CD4-positive, alpha-beta T cell treated with Interleukin-4 for 4 hours (primary cell): ENCODE measurements around the gene TEX36.
"Not testable (repeated sequence)": the region's sequence is repeated elsewhere in the genome, so short reads cannot be mapped to it uniquely, and the experiment has no call there.

Experiments used
- DNase-seq: peaks from one replicate; pipeline ENCODE4 v3.0.0-alpha.2; 2020

The TEX36 gene

GRCh38 chr10:125691160-125691981, 8.4 kb upstream of the TEX36 start:
- no peak for DNase-seq

DNA sequence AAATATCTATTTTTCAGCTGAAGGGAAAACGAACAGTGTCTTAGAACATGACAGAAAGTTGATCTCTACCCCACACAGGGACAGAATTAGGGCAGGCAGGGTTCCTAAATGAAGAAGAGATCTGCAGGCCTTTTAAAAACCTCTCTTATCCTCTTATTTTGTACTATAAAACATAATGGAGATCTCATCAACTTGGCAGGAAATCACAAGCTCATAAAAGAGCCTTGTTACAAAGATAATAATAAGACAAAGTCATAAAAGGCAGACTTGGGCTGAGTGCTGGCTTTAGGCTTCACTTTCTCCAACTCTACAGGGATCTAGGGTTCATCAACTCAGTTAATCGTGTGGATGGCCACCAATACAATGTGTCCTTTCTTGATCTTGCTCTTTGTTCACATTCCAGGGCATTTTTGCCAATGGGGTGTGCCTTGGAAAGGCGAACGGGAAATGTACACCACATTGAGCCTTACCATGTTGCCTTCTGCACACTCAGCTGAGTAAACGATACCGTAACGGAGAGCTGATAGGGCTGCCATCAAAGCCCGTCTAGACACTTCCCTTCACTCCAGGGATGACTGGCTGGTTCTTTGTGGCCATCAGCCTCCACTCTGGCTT, 7.1 kb upstream of the TEX36 start:
- no peak for DNase-seq

DNA sequence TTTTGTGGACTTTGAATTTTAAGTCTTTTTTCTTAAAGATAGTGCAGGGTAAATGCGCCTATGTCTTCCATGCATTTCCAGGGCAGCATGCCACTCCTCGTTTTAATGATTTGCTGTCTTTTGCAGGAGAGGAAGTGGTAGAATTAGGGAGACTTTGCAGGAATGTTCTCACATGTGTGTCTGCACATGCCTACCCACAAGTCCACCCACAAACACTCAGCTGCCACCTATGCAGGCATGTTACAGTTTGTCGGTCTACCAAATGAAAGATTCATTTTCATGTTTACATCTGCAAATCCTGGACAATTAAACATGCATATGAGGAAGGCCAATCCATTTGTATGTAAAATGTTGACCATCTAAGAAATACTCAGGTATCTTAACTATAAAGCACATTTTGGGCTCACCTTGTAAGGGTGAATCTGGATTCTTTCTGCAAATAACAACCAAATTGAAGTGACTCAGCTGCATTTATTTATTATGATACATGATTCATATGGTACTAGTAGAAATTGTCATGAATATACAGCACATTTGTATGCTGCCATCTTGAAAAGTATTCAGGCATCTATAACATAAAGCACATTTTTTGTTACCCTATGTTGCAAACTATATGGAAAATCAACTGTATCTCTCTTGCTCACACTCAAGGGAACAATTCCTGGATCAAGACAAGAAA, 4.7 kb upstream of the TEX36 start:
- no peak for DNase-seq

DNA sequence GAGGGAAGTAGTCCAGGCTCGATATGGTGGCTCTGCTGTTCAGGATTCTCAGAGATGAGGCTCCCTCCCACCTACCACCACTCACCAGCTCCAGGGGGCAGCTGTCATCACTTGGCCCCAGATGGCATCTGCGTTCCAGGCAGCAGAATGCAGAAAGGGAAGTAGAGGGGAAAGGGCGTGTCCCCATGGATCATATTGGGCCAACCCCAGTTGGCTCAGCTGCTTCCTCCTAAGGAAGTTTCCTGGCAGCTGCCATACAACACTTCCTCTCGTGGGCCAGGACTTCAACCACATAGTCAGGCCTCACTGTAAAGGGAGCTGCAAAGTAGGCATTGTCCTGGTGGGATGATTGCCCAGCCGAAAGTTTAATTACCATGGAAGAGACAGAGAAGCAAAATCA, 1.6 kb upstream of the TEX36 start:
- DNase-seq = no peak

DNA sequence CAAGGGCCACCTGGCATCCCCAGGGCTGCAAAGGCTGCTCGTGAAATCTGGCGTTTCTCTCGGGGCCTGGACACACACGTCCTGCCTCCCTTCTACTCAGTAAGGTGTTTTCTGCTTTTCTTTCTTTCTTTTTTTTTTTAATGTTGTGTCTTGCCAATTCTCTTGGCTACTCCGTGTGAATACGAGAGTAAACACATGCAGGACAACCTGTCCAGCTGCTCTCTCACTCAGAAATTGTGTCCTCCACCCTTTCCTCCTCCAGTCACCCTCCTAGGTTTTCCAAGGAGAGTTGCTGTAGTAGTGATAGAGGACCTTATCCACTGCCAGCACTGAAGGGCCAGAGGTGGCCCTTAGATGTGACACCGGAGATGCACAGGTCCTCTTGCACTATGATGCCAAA, 858 bp upstream of the TEX36 start:
- DNase-seq = no peak

DNA sequence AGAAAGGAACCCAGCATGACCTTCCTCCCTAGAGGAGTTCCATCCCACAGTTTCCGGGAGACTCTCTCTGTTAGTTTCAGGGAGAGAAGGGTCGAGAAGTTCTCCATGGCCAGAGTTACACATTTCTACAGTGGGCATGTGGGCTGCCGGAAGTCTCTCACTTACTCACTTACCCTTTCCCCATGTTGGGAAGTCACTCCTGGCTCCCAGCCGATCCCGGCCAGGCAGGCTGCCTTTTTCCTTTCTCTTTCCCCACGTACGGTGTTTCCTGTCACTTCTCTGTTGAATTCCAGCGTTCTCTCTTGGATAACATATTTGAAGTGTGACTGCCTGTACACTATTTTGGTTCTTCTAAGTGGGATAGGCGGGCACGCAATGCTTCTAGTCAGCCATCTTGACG, 3.5 kb downstream of the TEX36 start:
- no peak for DNase-seq

- no peak for DNase-seq
Measured at GRCh38 chr10:125672884-125673283, 10.1 kb downstream of the TEX36 start.

GRCh38 chr10:125662584-125662983, 20.4 kb downstream of the TEX36 start:
- no peak for DNase-seq

DNA sequence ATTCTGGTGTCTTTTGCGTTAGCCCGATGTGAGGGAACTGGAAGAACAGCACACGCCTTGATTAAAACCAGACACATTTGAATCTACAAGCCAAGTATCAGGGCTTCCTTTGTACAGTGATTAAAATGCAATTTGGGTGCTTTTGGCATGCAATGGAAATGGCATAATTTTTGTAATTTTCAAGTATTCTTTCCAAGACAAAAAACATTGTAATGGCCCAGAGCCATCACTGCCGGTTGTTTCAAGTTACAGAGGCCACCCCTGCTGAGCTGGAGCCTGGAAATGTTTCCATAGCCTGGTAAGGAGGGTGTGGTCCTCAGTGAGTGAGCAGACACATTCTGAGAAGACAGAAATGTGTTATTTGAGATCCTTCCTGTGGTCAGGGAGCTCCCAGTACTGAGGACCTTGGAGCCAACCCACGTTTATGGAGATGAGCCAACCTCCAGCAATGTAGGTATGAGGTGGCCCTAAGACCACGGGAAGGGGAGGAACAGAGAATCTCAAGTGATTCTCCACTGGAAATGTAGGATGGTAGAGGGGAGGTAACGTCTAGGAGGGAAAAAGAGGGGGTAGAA, 20.9 kb downstream of the TEX36 start:
- DNase-seq = no peak

DNA sequence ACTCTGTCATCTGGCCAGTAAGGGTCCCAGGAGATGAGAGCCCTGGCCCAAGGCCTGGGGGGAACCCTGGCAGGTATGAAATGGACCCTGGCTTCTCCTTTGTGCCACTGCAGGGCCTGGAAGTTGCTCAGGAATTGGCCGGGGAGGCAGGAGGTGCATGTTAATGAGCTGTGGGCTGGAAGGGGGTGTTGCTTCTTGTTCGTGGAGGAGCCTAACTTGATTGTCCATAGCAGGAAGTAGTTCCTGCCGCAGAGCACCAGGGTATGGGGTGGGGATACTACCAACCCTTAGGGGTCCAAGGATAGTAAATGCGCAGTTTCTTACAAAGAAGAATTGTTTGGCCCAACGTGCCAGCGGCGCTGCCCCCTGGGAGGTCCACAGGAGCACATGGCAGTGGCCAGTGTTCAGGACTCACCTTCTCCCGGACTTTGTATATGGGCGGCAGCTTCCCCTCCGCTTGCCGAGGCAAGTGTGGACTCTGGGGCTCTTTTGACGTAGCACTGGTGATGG, 21.5 kb downstream of the TEX36 start:
- no peak for DNase-seq

GRCh38 chr10:125659071-125659470, 23.9 kb downstream of the TEX36 start:
- DNase-seq = no peak

DNA sequence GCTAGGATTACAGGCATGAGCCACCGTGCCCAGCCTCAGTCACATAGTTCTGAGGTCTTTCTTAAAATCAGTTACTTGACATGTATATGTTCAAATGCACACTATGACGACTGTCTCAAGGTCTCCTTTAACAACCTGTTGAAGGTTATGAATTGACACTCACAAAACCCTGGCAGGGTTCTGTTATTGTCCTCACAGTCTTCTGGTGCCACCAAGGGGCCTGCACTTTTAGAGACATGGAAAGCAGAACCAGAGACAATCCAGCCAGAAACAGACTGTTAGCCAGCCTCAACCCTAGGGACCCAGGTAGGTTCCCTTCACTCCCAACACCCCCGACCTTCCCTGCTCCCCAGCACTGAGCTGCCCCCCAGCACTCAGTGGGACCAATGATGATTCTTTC, 26.4 kb downstream of the TEX36 start:
- no peak for DNase-seq

GRCh38 chr10:125653113-125653512, 29.9 kb downstream of the TEX36 start:
- DNase-seq = not testable (repeated sequence)

DNA sequence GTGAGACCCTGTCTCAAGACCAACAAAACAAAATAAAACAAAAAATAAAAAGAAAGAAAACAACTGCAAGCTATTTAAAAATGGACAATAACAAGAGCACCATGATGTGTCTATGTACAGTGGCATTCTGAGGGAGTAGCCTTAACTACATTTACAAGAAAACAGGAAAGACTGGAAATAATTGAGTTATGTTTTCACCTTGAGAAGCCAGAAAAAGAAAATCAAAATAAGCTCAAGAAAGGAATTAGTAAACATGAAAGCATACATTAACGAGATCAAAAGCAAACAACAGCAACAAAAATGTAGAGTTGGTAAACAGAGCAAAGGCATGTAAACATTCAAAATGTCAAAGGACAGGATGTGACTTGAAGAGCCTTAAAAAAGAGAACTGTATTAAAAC, 36.7 kb downstream of the TEX36 start:
- DNase-seq = no peak

DNA sequence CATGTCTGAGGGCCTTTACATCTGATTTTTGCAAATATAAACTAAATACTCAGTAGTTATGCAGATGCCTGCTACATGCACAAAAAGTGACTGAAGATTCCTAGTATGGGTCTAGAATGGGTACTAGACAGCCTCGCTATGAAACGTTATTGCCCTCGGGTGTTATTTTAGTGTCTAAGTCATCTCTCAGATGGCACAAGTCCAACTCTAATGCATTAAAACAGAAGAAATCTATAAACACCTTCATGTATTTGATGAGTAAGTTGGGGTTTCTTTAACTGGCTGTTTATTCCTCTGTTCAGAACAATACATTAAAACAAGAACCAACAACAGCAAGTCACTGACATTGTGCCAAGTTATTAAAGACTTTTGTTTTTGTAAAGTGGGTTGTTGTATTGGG, 41.6 kb downstream of the TEX36 start:
- no peak for DNase-seq

GRCh38 chr10:125640653-125641052, 42.3 kb downstream of the TEX36 start:
- no peak for DNase-seq

DNA sequence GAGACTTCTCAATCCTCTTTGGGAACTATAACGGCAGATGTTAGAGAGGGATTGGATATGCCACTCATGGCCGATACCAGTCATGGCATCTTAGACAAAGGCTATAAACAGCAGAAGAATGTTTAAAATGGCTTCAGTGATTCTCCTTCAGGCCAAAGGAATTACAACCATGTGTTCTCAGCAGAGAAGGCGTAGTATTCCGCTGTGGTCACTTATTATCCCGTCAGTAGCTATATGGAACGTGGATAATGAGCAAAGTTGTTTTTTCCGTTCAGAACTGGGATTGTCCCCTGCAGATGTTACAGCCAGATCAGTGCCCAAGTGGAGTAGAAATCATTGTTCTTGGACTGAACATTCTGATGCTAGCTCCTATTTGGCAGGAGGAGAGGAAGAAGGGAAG, 43.1 kb downstream of the TEX36 start:
- DNase-seq = no peak

- no peak for DNase-seq
Measured at GRCh38 chr10:125638555-125638954, 44.4 kb downstream of the TEX36 start.

DNA sequence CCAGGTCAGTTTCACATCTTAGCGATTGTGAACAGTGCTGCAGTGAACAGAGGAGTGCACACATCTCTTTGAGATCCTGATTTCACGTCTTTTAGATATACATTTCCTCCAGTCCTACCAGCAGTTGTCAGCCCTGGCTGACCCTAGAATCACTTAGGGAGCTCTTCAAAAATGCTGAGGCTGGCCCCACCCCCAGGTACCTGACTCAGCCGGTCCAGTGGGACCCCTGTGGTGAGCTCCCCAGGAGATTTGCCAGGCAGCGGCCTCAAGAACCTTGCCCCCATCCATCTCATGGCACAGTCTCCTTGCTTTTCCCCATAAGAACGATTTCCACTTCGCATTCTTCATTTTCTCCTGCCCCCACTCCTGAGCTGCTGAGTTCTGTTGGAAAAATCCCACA, 45.5 kb downstream of the TEX36 start:
- DNase-seq = no peak

DNA sequence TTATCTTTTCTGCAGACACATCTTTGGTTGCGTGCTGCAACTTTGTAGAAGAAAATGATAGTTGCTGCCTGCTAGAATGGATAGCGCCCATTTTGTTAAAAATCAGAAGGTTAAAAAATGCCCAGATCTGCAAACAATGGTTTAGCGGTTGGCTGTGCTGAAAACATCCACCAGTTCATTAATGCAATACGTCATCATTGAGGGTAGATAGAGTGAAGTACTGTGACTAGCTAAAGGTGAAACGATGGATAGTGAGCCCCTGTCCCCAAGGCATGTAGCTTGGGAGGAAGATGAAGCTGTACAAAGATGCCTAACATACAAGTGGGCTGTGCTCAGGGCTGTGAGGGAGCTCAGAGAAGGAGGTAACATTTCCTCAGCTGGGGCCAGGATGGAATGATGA, 48.4 kb downstream of the TEX36 start:
- no peak for DNase-seq

DNA sequence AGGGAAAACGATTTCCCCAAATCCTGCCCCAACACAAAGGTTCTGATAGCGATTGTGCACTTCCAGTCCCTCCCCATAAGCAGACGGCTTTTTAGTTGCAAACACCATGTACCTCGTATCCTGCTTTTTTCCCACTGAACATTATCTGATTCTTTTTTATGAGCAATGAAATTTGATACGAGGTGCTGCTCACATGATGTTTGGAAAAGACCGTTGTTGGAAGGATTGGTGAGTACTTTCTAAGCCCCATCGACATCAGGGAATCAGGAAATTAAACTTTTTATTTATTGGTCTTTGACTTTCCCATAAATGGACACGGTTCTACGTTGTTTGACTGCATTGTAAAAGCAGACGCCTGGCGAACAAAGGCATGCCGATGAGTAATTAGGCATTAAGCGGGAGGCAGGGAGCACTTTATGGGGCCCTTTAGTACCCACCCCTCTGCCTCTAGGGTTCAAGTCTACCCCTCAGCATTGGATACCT, 49.4 kb downstream of the TEX36 start:
- no peak for DNase-seq

DNA sequence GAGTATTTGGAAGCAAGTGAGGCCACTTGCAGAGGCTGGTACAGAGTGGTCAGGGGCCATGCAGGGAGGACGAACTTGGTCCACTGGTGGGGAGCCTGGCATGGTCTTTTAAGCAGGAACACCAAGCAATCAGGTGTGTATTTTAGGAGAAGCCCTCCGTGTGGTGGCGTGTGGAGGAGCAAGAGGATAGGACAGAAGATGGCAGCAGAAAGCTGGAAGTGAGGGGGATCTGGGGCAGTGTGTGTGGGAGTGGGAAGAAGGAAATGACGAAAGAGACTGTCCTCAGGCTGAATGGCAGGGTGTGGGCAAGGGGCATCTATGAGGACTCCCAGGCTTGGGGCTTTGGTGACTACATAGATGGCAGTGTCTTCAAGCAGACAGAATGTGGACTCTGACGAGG, 51.2 kb downstream of the TEX36 start:
- DNase-seq = no peak

GRCh38 chr10:125629758-125630376, 53.1 kb downstream of the TEX36 start:
- no peak for DNase-seq
